ENCODE measurements around the gene KAT2B.
A peak's percentile ranks its signal among the peaks of the same experiment; 100 is the strongest.
"Not testable (repeated sequence)": the region's sequence is repeated elsewhere in the genome, so short reads cannot be mapped to it uniquely, and the experiment has no call there.

Gene KAT2B

DNA sequence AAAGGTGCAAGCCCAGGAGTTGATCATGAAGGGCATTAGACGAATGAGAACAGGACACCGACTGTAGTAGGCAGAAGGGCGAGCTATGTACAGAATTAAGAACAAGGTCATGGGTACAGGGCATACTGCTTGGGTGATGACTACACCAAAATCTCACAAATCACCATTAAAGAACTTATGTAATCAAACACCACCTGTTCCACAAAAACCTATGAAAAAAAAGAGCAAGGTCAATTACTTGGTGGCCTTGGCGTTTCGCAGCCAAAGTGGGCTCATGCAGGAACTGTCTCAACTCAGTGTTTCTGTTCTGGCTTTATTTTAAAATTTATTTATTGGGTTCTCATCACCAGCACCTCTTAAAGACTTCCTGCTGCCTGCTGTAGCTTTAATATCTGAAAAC, 2.1 kb downstream of the KAT2B start:
- no peak for DNase-seq

DNA sequence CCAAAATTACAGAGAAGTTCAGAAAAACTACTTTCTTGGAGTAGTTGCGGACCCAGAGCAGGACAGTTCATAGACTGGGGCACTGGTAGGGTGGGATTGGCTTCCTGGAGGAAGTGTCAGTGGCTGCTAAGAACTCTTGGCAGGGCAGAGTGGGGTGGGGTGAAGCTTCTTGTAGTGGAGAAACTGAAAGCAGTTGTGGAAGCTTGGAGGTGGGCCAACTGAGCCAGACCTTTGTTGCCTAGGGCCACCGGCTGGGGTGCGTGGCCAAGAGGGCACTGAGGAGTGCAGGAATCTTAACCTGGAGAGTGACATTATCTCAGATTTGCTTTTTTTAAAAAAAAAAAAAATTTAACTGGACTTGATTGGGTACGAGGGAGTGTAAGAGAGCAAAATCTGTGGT, 3.1 kb downstream of the KAT2B start:
- no peak for DNase-seq

DNA sequence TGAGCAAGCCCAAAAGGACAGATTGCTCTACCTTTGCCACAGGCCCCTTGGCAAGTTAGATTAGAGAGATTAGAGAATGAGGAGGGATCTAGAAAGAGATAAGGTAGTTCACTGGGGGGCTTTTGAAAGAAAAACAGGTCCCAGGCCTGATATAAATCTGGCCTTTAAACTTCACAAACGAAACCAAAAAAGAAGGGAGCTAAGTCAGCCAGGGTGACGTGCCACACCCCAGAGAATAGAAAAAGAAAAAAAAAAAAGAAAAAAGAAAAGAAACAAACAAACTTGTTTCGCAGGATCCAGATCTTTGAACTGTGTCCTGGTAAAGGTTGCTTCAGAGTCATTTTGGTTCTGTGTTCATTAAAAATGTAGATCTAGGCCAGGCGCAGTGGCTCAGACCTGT, 3.6 kb downstream of the KAT2B start:
- no peak for DNase-seq

DNA sequence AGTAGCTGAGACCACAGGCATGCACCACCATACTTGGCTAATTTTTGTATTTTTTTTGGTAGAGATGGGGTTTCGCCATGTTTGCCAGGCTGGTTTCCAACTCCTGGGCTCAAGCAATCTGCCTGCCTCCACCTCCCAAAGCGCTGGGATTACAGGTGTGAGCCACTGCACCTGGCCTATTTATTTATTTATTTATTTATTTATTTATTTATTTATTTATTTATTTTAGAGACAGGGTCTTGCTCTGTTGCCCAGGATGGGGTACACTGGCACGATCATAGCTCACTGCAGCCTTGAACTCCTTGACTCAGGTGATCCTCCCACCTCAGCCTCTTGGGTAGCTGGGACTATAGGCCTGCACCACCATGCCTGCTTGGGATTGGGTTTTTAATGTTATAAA, 4.9 kb downstream of the KAT2B start:
- not testable (repeated sequence) for DNase-seq

DNA sequence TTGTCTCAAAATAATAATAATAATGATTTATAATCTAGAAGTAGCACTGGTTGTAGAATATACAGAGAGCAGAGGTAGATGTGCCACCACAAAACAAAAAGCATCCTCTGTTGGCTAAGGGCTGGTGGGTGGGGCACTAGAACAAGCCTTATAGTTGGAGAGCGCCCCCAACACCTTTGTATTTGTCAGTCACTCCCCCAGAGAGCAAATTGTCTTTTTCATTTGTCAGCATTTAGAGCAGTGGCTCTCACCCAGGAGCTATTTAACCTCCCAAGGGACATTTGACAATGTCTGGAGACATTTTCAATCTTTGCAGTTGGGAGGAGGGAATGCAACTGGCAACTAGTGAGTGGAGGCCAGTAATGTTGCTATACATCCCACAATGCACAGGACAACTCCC, 6.3 kb downstream of the KAT2B start:
- DNase-seq = no peak

DNA sequence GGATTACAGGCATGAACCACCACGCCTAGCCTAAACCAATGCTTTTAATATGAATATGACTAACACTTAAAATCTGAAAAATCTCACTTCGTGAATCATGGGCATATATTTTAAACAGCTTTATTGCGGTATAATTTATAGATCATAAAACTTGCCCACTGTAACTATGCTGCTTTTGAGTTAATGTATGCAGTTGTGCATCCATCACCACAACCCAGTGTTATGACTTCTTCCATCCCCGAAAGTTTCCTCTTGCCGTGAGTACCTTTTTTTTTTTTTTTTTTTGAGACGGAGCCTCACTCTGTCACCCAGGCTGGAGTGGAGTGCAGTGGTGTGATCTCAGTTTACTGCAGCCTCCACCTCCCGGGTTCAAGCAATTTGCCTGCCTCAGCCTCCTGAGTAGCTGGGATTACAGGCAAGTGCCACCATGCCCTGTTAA, 7.1 kb downstream of the KAT2B start:
- DNase-seq = no peak

DNA sequence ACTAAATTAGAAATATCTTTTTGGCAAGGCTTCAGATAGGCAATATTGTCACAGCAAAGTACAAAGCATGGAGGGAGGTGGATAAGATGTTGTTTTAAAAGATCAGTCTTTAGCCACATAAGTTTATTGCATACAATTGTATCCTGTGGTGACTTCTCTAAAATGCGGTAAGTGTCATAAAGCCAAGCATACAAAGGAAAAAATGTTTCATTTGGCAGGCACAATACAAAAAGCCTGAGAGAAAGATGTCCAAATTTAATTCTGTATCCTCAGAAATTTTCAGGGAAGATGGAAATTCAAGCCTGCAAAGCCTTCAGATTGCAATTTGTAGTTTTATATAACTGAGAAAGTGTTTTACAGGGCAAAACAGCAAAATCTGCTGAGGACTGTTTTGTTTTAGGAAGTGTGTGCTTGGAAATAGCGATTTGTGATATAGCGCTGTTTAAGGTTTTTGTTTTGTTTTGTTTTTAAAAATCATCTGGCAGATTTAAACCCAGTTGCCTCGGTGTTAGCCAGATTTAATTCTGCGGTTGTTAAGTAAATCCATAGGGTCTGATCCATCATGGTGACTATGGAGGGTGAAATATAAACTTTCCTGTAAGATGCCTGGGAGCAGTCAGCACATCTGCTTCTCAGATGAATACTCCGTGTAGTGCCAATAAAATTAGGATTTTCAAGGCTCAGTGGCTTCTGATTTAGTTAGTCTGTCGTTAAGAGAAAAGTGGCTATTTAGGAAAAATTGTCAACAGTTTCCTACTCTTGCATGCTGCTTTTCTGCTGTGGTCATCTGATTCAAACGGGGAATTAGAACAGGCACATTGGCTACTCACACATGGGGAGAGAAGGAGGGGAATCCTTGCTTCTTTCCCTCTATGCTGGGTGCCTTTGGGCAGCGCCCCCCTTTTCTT, 8.0 kb downstream of the KAT2B start:
- no peak for DNase-seq

DNA sequence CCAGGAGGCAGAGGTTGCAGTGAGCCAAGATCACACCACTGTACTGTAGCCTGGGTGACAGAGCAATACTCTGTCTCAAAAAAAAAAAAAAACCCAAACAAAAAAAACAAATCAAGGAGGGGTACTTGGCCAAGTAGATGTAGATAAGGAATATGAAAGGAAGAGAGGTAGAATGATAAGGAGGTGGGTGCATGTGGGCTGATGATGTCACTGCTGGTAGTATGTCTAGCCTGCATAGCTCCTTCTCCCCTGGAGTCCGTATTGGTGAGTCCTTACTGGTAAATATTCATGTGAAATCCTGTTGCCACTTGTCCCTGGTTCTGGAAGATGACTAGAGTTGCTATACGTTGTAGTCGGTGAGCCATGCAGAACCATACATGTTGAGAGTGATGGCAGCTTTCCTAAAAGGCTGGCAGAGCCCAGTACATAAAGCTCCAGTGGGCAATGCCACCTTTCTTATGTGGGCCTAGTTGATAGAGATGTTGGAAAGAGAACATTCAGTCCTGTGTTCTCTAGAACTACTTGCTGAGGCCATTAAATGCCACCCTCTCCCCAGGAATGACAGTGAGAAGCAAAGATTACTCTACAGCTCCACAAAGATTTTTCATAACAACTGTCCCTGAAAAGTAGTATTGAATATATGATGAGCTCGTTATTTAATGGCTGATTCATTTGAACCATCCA, 11.0 kb downstream of the KAT2B start:
- no peak for DNase-seq

DNA sequence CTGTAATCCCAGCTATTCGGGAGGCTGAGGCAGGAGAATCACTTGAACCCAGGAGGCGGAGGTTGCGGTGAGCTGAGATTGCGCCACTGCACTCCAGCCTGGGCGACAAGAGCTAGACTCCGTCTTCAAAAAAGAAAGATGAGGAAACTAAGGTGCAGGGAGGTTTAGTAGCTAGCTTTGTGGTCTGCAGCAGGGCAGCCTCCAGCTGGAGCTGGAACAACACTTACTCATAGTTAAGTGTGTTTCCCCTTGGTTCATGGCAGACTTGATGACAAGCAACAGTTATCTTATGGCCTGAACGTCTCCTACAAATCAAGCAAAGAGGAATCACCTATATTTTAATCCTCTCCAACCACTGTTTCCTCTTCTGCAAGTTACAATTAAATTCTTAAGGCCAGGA, 12.6 kb downstream of the KAT2B start:
- DNase-seq = no peak

DNA sequence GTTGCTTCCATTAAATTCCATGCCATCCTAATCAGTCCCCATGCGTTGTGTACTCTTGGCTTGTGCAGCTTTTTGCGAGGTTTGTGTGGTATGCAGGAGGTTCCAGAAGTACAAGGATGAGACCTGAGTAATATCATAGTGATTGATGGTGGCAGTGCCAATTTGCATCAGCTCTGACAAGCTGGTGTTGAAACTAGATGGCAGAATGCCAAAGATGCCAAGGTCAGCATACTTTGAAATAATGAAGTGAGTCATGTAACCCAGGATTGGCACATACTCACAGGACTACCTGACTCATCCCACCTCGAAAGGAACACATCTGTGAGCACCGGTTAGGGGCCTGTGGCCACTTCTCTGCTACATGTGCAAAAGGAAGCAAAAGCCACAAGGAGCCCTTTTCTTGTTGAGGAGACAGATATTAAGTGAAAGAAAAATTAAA, 14.3 kb downstream of the KAT2B start:
- DNase-seq = peak; percentile 83 to 87

DNA sequence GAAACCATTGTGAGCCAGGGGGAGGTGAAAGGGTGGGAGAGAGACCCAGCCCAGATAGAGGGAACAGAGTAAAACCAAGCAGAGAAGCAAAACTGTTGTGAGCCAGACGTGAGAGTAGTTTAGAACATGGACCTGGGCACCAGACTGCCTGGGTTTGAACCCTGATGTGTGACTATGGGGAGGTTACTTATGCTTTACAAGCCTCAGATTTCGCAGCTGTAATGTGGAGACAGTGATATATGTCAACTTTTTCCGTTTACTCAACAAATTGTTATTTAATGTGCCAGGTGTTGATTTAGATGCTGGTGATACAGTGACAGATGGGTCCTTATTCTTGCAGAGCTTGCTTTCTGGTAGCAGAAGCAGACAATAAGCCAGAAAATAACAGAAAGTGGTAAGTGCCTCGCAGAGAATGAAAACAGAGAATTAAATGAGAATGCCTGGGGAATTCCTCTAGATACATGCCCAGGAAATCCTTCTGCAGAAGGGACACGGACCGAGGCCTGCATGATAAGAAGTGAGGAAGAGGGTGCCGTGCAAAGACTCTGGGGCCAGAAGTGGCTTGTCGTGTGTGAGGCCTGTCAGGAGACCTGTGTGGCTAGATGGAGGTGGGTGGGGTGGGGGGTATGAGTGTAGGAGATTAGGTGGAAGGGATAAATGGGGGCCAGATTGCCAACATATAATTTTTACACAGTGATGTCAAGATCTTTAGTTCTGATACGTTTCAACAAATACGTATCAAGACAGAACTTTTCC, 15.0 kb downstream of the KAT2B start:
- DNase-seq = peak in 1 of 2 experiments; percentile 16

DNA sequence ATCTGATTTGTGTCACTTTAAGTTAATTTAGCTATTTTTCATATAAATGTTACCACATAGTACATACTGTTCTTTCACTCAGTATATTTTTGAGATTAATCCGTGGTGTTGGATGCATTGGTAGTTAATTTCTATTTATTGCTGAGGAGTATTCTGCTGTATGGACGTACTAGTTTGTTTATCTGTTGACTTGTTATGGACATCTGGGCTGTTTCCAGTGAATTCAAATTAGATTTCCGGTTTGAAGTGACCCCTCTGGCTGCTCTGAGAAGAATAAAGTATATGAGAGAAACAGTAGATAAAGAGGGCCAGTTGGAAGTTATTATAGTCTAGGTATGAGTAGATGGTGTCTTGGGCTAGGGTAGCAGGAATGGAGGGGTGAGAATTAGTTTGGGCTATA, 15.6 kb downstream of the KAT2B start:
- no peak for DNase-seq

DNA sequence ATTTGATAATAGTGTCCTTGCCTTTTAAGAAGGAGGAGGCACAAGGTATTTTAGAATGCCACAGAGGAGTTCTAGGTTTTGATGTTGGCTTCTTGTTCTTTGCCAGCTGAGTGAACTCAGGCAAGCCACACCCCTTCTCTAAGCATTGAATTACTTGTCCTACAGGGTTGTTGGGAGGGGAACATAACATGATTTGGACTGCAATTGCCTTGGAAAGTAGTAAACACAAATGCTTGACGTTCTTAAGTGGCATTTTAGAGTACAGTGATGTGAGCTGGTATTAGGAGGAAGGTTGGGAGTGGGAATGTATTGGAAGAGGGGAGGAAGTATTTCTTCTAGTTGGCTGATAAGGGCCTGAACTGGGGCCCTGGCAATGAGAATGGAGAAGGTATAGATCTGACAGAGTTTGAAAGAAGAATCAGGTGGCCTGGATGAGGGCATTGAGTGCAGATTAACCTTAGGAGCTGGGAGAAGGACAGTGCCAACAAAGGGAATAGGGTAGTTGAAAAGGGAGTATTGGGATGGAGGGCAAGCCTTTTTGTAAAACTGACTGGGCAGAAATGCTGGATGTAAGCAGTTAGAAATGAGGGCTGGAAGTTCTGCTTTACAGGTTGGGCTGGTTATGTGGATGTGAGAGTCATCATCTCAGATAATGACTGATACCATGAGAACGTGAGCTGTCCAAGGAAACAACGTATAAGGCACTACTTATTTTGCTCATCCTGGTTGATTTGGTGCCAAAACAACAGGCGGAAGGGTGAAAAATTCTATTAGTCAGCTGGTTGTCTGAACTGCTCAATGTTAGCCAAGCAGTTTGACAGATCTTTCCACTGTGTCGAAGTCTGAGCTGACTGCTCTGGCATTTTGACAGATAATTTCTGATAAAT, 16.7 kb downstream of the KAT2B start:
- no peak for DNase-seq

DNA sequence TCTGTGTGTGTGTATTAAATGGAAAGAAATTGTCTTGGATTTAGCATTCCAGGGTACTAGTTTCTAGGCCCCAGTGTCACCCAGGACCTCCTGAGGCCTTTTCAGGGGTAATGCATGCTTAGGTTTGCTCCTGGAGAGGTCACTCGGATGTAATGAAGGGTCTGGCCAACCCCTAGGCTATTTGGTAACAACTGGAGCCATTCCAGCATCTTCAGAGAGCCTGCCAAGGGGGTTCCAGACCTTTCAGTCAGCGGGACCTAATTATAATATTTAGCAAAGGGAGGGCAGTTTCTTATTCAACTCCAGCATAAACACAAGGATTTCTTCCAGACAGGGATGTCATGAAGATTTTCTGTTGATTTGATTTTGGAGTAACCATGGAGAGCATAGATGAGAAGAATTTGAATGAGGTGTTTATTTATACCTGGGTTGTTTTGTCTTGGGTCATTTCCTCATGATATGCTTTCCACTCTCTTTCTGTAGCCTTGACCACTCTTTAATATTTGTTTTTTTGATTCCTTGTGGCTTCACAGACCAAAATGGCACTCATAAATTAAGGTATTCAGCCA, 17.4 kb downstream of the KAT2B start:
- DNase-seq = no peak

DNA sequence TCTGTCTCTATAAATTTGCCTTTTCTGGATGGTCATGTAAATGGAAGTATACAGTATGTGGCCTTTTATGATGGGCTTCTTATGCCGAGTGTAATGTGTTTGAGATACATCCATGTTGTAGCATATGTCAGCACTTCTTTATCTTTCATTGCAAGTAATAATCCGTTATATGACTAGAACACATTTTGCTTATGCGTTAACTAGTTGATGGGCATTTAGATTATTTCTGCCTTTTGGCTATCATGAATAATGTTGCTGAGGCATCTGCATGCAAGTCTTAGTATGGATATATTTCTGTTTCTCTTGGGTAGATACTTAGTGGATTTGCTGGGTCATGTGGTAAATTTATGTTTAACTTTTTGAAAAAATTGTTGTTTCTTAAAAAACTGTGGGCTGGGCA, 19.7 kb downstream of the KAT2B start:
- DNase-seq = no peak

DNA sequence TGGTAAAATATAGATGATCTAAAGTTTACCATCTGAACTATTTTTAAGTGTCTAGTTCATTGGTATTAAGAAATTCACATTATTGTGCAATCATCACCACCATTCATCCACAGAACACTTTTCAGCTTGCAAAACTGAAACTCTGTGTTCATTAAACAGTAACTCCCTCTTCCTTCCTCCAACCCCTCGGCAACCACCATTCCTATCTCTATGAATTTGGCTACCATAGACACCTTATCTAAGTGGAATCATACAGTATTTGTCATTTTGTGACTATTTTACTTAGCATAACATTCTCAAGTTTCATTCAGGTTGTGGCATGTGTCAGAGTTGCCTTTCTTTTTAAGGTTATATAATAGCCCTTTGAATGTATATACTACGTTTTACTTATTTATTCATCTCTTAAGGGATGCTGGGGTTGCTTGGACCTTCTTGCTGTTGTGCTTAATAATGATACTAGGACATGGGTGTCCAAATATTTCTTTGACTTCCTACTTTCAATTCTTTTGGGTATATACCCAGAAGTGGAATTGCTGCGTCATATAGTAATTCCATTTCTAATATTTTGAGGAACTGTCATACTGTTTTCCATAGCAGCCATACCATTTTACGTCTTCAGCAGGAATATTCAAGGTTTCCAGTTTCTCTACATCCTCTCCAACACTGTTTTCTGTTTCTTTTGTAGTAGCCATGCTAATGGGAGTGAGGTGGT, 20.9 kb downstream of the KAT2B start:
- no peak for DNase-seq

DNA sequence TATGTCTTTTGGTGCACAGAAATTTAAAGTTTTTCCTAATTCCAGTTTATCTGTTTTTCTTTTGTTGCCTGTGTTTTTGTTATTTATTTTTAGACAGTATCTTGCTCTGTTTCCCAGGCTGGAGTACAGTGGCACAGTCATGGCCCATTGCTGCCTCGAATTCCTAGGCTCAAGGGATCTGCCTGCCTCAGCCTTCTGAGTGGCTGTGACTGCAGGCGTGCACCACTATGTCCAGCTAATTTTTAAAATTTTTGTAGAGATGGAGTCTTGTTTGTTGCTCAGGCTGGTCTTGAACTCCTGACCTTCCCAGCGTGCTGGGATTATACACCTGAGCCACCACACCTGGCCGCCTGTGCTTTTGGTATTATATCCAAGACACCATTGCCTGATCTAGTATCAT, 22.8 kb downstream of the KAT2B start:
- no peak for DNase-seq

DNA sequence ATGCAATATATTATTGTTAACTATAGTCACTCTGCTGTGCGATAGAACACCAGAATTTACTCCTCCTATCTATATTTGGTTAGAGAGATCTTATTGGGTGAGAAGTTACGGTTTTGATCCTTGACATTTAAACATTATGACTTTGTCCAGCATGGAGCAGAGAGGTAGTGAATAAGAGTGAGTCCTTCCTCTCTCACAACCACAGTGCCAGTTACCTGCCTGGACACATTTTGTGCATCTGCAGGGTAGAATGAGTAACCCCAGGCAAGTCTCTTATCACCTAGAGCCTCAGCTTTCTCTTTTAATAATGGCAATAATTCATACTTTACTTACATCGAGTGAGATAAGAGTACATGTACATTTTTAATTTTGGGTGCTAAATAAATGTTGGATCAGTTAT, 24.1 kb downstream of the KAT2B start:
- DNase-seq = no peak

DNA sequence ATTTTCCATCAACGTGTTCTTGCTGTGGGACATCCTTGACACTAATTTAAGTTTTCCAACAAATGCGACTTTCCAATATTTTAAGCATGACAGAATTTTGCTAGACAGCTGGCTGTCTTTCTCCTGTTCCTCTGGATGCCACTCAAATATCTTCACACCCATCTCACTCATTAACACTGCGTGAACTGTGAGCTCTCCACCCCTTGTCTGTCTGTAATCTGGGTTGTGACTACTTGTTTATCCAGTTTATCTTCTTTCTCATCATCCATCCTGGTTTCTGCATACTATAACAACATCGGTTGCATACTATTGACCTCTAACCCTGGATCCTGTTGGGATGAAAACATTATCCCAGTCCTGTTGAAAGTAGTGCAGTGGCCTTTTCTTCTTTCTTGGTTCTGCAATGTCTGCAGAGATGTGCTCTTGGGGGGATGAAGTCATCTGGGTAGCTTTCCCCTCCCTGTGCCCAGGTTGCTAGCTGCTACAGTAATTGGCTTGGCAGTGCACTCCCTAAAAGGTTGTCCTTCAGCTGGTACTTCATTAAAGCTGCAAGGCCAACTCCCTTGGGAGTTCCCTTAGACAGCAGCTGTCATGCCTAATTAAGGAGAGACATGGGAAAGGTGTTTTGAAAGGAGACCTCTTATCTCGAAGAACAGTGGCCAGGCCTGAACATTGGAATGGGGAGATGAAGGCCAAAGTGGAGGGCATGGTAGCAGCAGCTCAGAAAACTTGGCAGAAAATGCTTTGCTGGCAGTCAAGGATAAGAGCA, 24.7 kb downstream of the KAT2B start:
- DNase-seq = peak; percentile 87 to 93

DNA sequence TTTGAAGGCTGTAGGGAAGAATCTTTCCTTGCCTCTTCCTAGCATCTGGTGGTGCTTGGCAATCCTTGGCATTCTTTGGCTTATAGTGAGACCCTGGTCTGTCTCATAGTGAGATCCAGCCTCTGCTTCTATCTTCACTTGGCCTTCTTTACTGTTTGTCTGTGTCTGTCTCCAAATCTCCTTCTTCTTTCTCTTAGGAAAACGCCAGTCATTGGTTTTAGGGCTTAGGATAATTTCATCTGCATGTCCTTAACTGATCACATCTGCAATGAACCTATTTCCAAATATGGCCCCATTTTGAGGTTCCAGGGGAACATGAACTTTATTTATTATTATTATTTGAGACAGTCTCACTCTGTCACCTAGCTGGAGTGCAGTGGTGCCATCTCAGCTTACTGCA, 25.8 kb downstream of the KAT2B start:
- no peak for DNase-seq
